ENCODE data around the gene RAB7A. TPM values are rescaled to one million over a fixed set of nuclear protein-coding genes. Genes with fewer than 3 reads are reported as not detected.

RAB7A gene
- total and polyA plus RNA-seq, 2 of the 13 experiments (the other 11 are each of a cell fraction or from before 2014, with no cell fraction given): 26.5 to 182 TPM

DNA sequence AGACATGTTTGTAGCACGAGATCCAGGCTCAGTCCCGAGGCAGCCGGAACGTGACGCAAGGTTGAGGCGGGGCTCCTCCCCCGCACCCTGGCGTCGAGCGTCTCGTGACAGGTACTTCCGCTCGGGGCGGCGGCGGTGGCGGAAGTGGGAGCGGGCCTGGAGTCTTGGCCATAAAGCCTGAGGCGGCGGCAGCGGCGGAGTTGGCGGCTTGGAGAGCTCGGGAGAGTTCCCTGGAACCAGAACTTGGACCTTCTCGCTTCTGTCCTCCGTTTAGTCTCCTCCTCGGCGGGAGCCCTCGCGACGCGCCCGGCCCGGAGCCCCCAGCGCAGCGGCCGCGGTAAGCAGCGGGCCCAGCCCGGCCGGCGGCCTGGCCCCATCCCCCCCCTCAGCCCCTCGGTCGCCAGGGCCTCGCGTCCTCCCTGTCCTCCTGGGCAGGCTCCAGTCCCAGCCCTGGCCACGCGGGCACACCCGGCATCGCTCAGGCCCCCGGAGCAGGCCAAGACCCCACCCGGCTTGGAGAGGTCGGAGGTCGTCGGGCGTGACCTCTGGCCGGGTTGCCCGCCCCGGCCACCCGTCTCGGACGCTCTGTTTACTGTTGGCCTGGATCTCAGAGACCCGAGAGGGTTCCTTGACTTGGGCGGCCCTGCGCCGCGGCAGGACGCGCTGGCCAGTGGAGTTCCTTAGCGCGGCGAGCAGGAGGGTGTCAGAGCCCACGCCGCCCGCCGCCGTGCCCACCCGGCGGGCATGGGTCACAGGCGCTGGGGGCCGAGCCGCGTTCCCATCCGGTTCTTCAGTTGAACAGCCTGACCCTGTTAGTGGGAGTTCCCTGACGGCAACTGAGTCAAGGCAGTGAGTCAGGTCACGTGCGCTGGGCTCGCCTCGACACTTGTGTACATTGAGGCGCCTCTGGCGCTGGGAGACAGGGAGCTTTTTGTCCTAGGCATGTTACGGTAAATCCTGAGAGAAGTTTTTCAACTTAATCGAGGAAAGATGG, at the start of gene RAB7A (continued):
- TF ChIP-seq, protein P1, sequence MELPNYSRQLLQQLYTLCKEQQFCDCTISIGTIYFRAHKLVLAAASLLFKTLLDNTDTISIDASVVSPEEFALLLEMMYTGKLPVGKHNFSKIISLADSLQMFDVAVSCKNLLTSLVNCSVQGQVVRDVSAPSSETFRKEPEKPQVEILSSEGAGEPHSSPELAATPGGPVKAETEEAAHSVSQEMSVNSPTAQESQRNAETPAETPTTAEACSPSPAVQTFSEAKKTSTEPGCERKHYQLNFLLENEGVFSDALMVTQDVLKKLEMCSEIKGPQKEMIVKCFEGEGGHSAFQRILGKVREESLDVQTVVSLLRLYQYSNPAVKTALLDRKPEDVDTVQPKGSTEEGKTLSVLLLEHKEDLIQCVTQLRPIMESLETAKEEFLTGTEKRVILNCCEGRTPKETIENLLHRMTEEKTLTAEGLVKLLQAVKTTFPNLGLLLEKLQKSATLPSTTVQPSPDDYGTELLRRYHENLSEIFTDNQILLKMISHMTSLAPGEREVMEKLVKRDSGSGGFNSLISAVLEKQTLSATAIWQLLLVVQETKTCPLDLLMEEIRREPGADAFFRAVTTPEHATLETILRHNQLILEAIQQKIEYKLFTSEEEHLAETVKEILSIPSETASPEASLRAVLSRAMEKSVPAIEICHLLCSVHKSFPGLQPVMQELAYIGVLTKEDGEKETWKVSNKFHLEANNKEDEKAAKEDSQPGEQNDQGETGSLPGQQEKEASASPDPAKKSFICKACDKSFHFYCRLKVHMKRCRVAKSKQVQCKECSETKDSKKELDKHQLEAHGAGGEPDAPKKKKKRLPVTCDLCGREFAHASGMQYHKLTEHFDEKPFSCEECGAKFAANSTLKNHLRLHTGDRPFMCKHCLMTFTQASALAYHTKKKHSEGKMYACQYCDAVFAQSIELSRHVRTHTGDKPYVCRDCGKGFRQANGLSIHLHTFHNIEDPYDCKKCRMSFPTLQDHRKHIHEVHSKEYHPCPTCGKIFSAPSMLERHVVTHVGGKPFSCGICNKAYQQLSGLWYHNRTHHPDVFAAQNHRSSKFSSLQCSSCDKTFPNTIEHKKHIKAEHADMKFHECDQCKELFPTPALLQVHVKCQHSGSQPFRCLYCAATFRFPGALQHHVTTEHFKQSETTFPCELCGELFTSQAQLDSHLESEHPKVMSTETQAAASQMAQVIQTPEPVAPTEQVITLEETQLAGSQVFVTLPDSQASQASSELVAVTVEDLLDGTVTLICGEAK (IDR thresholded peaks at IDR 0.05): peak; percentile 36; the same call in 1 of the 2 replicates
- TF ChIP-seq, protein P1 (CRISPR knock-in tag; IDR thresholded peaks at IDR 0.05): peak; percentile 75
- TF ChIP-seq ZNF235 (CRISPR knock-in tag; IDR thresholded peaks at IDR 0.05; ENCODE audit: borderline replicate concordance) (no peak; the same call in none of the 2 replicates), ATF1 (CRISPR knock-in tag; IDR thresholded peaks at IDR 0.05) (0 out of 2 replicates have a peak, but pooled peaks have one; percentile 10), SIX1 (CRISPR knock-in tag; IDR thresholded peaks at IDR 0.05; ENCODE audit: borderline replicate concordance) (0 out of 2 replicates have a peak, but pooled peaks have one; percentile 16), XBP1 (CRISPR knock-in tag; IDR thresholded peaks at IDR 0.05) (0 out of 2 replicates have a peak, but pooled peaks have one; percentile 54)
- TF ChIP-seq, protein P2, sequence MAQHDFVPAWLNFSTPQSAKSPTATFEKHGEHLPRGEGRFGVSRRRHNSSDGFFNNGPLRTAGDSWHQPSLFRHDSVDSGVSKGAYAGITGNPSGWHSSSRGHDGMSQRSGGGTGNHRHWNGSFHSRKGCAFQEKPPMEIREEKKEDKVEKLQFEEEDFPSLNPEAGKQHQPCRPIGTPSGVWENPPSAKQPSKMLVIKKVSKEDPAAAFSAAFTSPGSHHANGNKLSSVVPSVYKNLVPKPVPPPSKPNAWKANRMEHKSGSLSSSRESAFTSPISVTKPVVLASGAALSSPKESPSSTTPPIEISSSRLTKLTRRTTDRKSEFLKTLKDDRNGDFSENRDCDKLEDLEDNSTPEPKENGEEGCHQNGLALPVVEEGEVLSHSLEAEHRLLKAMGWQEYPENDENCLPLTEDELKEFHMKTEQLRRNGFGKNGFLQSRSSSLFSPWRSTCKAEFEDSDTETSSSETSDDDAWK (CRISPR knock-in tag; IDR thresholded peaks at IDR 0.05): no peak
- TF ChIP-seq, protein P3, sequence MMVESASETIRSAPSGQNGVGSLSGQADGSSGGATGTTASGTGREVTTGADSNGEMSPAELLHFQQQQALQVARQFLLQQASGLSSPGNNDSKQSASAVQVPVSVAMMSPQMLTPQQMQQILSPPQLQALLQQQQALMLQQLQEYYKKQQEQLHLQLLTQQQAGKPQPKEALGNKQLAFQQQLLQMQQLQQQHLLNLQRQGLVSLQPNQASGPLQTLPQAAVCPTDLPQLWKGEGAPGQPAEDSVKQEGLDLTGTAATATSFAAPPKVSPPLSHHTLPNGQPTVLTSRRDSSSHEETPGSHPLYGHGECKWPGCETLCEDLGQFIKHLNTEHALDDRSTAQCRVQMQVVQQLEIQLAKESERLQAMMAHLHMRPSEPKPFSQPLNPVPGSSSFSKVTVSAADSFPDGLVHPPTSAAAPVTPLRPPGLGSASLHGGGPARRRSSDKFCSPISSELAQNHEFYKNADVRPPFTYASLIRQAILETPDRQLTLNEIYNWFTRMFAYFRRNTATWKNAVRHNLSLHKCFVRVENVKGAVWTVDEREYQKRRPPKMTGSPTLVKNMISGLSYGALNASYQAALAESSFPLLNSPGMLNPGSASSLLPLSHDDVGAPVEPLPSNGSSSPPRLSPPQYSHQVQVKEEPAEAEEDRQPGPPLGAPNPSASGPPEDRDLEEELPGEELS (CRISPR knock-in tag; IDR thresholded peaks at IDR 0.05): peak; percentile 65
- TF ChIP-seq, protein P4, sequence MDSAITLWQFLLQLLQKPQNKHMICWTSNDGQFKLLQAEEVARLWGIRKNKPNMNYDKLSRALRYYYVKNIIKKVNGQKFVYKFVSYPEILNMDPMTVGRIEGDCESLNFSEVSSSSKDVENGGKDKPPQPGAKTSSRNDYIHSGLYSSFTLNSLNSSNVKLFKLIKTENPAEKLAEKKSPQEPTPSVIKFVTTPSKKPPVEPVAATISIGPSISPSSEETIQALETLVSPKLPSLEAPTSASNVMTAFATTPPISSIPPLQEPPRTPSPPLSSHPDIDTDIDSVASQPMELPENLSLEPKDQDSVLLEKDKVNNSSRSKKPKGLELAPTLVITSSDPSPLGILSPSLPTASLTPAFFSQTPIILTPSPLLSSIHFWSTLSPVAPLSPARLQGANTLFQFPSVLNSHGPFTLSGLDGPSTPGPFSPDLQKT (CRISPR knock-in tag; IDR thresholded peaks at IDR 0.05; ENCODE audit: borderline replicate concordance): peak; percentile 37; the same call in 1 of the 2 replicates
